MM.1S (cell line): ENCODE results near the gene BANP.
"Not testable (repeated sequence)": the region's sequence is repeated elsewhere in the genome, so short reads cannot be mapped to it uniquely, and the experiment has no call there.

Experiments
- CTCF ChIP-seq: fragments of 300-600 bp; sonication (generic); IDR thresholded peaks from 2 replicates; pipeline ENCODE4 v1.5.1; 2016; ENCODE audit warnings: antibody characterized with exemption, low read length, mixed read lengths
- EZH2 ChIP-seq: fragments of 300-600 bp; sonication (generic); optimal IDR thresholded peaks from 2 replicates; pipeline ENCODE3; 2017; ENCODE audit warnings: low read depth, mild to moderate bottlenecking, antibody characterized with exemption, low read length, mixed read lengths
- EZH2phosphoT487 ChIP-seq: fragments of 300-600 bp; sonication (generic); IDR thresholded peaks from 2 replicates; pipeline ENCODE4 v1.6.1; 2018; ENCODE audit warnings: antibody characterized with exemption, low read length

GRCh38 chr16:87932475-87933139 is 18.6 kb upstream of the BANP start:
- not testable (repeated sequence) for TF ChIP-seq CTCF, EZH2, EZH2phosphoT487
